Activated T-cell treated with anti-CD3 and anti-CD28 coated beads for 1 hour (primary cell): ENCODE data around the gene PSAPL1.
"Not testable (repeated sequence)": the region's sequence is repeated elsewhere in the genome, so short reads cannot be mapped to it uniquely, and the experiment has no call there.

Experiments used
- DNase-seq: peaks from one replicate; pipeline ENCODE4 v3.0.0-alpha.2; 2020; ENCODE audit warnings: low read depth

The PSAPL1 gene

GRCh38 chr4:7458066-7458425, 23.3 kb upstream of the PSAPL1 start:
- DNase-seq = no peak

- DNase-seq = no peak
Measured at GRCh38 chr4:7457201-7458065, 22.7 kb upstream of the PSAPL1 start.

GRCh38 chr4:7452802-7453201, 18.1 kb upstream of the PSAPL1 start:
- not testable (repeated sequence) for DNase-seq

- no peak for DNase-seq
Measured at GRCh38 chr4:7451800-7452199, 17.1 kb upstream of the PSAPL1 start.

GRCh38 chr4:7451434-7451789, 16.7 kb upstream of the PSAPL1 start:
- no peak for DNase-seq

GRCh38 chr4:7450775-7451433, 16.2 kb upstream of the PSAPL1 start:
- DNase-seq = no peak

GRCh38 chr4:7448036-7448435, 13.3 kb upstream of the PSAPL1 start:
- no peak for DNase-seq

- DNase-seq = no peak
Measured at GRCh38 chr4:7447236-7447635, 12.5 kb upstream of the PSAPL1 start.

GRCh38 chr4:7444731-7445130, 10.0 kb upstream of the PSAPL1 start:
- DNase-seq = no peak

- DNase-seq = no peak
Measured at GRCh38 chr4:7444314-7444713, 9.6 kb upstream of the PSAPL1 start.

GRCh38 chr4:7442574-7443162, 7.9 kb upstream of the PSAPL1 start:
- no peak for DNase-seq

- DNase-seq = no peak
Measured at GRCh38 chr4:7441201-7441600, 6.5 kb upstream of the PSAPL1 start.

GRCh38 chr4:7439699-7440098, 5.0 kb upstream of the PSAPL1 start:
- DNase-seq = no peak

GRCh38 chr4:7436256-7436655, 1.5 kb upstream of the PSAPL1 start:
- no peak for DNase-seq

- no peak for DNase-seq
Measured at GRCh38 chr4:7435471-7436061, 836 bp upstream of the PSAPL1 start.

- no peak for DNase-seq
Measured at GRCh38 chr4:7434141-7434765, 477 bp downstream of the PSAPL1 start.

- no peak for DNase-seq
Measured at GRCh38 chr4:7433376-7434140, 1.2 kb downstream of the PSAPL1 start.

GRCh38 chr4:7432531-7433375, 2.0 kb downstream of the PSAPL1 start:
- no peak for DNase-seq

- no peak for DNase-seq
Measured at GRCh38 chr4:7431696-7432530, 2.8 kb downstream of the PSAPL1 start.
